Panc1 (cell line): ENCODE results near the gene ADARB2. TPM values are rescaled to one million over a fixed set of nuclear protein-coding genes. Genes with fewer than 3 reads are reported as not detected.

Experiments
- ATAC-seq: fragments of 200-7000 bp; cut with Tn5 transposase; 2 replicates; pipeline ENCODE4 v1.9.1; 2020; ENCODE audit warnings: mild to moderate bottlenecking, moderate library complexity
- BruUV-seq: library from RNA; stranded (reverse); fragments of 400-500 nt; replicated peaks from 2 replicates; lab custom pipeline; 2021; lab: Mats Ljungman, UMichigan
- CTCF ChIA-PET: fragments of 300-600 bp; sonication (Branson Sonifier 250); formaldehyde crosslinking; loops from one replicate; lab custom pipeline; 2022; ENCODE audit warnings: antibody characterized with exemption; lab: Charles Lee
- POLR2A ChIA-PET: fragments of 300-600 bp; sonication (Branson Sonifier 250); formaldehyde crosslinking; loops from one replicate; lab custom pipeline; 2022; ENCODE audit warnings: antibody characterized with exemption; lab: Charles Lee
- DNase-seq: peaks from one replicate; pipeline ENCODE4 v3.0.0-alpha.2; 2010; ENCODE audit warnings: low read depth, low spot score
- H3K27ac ChIP-seq: 2 replicates; pipeline ENCODE4 v1.5.1; 2011; ENCODE audit warnings: mild to moderate bottlenecking, low read length, inconsistent platforms
- H3K27me3 ChIP-seq: fragments of 200-500 bp; sonication (Bioruptor generic); 2 replicates; pipeline ENCODE4 v1.6.0; 2014; ENCODE audit warnings: low read length, inconsistent platforms; ENCODE audit not compliant: control insufficient read depth, insufficient read depth
- H3K36me3 ChIP-seq: fragments of 200-500 bp; sonication (Bioruptor generic); 2 replicates; pipeline ENCODE4 v1.5.1; 2014; ENCODE audit warnings: inconsistent platforms, mild to moderate bottlenecking, low read length, moderate library complexity; ENCODE audit not compliant: control insufficient read depth, insufficient read depth
- H3K4me1 ChIP-seq: 2 replicates; pipeline ENCODE4 v1.5.1; 2011; ENCODE audit warnings: inconsistent platforms, mild to moderate bottlenecking, low read length, moderate library complexity; ENCODE audit not compliant: control insufficient read depth, insufficient read depth
- H3K4me3 ChIP-seq, 2 experiments: 2 replicates each; pipeline ENCODE4 v1.5.1; 2011 to 2012; ENCODE audit warnings: low read depth in 2 of 2, low read length in 2 of 2, mild to moderate bottlenecking in 2 of 2, inconsistent platforms in 1 of 2, moderate library complexity in 1 of 2
- H3K9me3 ChIP-seq: fragments of 200-500 bp; sonication (Bioruptor generic); 2 replicates; pipeline ENCODE4 v1.5.1; 2014; ENCODE audit warnings: low read depth, mild to moderate bottlenecking, inconsistent platforms, low read length, moderate library complexity; ENCODE audit not compliant: control insufficient read depth, insufficient read depth
- CTCF ChIP-seq: fragments of 450-650 bp; IDR thresholded peaks from 2 replicates; pipeline ENCODE4 v1.5.1; 2017; ENCODE audit warnings: mild to moderate bottlenecking
- POLR2AphosphoS5 ChIP-seq: IDR thresholded peaks from 2 replicates; pipeline ENCODE4 v1.6.1; 2012; ENCODE audit warnings: mild to moderate bottlenecking, low read depth, low read length, moderate library complexity
- REST ChIP-seq, 2 experiments: IDR thresholded peaks; 2 replicates each; pipeline ENCODE4 v1.6.1; 2011 to 2012; ENCODE audit warnings: low read depth in 2 of 2, control low read depth in 1 of 2, low read length in 1 of 2, mild to moderate bottlenecking in 1 of 2, moderate library complexity in 1 of 2; ENCODE audit not compliant: insufficient read depth in 1 of 2
- SIN3A ChIP-seq: IDR thresholded peaks from 2 replicates; pipeline ENCODE4 v1.6.1; 2012; ENCODE audit warnings: low read depth, mild to moderate bottlenecking, low read length, moderate library complexity, borderline replicate concordance; ENCODE audit not compliant: insufficient read depth
- TCF7L2 ChIP-seq: IDR thresholded peaks from 2 replicates; pipeline ENCODE4 v1.6.1; 2011; ENCODE audit warnings: mild to moderate bottlenecking, low read depth, low read length, inconsistent platforms
- in situ Hi-C: cut with HindIII; loops from 2 replicates; pipeline ENCODE4 v1.10.0; 2016; ENCODE audit warnings: low sequenced_read_pairs, low pct_unique_long_range_greater_than_20kb
- intact Hi-C: fragments of 100-400 bp; cut with micrococcal nuclease; formaldehyde crosslinking; loops from one replicate; pipeline ENCODE4 v1.10.0; 2022; ENCODE audit not compliant: unreplicated experiment
- total RNA-seq: library from RNA; stranded (reverse); gene quantifications from one replicate; pipeline ENCODE4 v1.2.1, GENCODE V29; 2021; ENCODE audit not compliant: unreplicated experiment

ADARB2 gene
- total RNA-seq, 1 experiment from 2014 or later = 0.31 TPM

DNA sequence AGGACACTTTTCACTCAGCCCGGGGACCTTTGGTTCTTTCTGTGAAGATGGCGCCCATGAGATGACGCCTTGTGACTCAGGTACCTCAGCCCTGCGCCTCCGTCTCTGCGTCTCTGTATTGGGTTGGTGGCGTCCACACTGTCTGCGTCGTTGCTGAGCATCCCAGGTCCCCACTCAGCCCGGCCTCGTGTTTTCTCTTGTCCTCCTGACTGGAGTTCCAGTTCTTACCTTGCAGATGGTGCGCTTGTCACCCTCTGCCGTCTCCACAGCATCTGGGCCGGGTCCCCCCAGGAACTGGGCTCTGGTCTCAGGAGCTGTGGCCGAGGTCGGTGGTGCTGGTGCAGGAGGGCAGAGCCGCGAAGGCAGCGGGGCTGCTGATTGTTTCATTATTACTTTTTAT, 530.7 kb downstream of the ADARB2 start:
- no peak for TF ChIP-seq CTCF
- TF ChIP-seq REST (IDR thresholded peaks at IDR 0.05; ENCODE audit: insufficient read depth in 1 of 2, low read depth in 2 of 2, low read length in 1 of 2) = no peak
- no peak for TF ChIP-seq POLR2AphosphoS5
- no peak for TF ChIP-seq SIN3A
- TF ChIP-seq TCF7L2 = no peak
- H3K4me1 ChIP-seq = no peaks in the 10 kb centered on the region
- H3K27me3 ChIP-seq = no peaks in the 10 kb centered on the region
- H3K36me3 ChIP-seq = no peaks in the 10 kb centered on the region
- ATAC-seq (no peak), DNase-seq (no peak)
- in situ Hi-C loops (no loop called here), intact Hi-C loops (no loop called here)
- no peak overlapping the region for H3K4me3 ChIP-seq
- CTCF ChIA-PET = no interaction called here
- POLR2A ChIA-PET = no interaction called here
- BruUV-seq = no TSS peak
- no peak overlapping the region for H3K27ac ChIP-seq
- H3K9me3 ChIP-seq = no peaks in the 10 kb centered on the region

GRCh38 chr10:1206101-1206500, 531.2 kb downstream of the ADARB2 start:
- no peak overlapping the region for H3K27ac ChIP-seq
- no peak overlapping the region for H3K4me3 ChIP-seq
- POLR2A ChIA-PET = no interaction called here
- DNase-seq (no peak), ATAC-seq (no peak)
- in situ Hi-C loops = no loop called here
- H3K27me3 ChIP-seq = peaks cover under 1% of the 10 kb centered on the region; the same call in 1 of the 2 replicates
- no peaks in the 10 kb centered on the region for H3K9me3 ChIP-seq
- H3K36me3 ChIP-seq = no peaks in the 10 kb centered on the region
- intact Hi-C loops = no loop called here
- H3K4me1 ChIP-seq = no peaks in the 10 kb centered on the region
- TF ChIP-seq SIN3A = no peak
- no peak for TF ChIP-seq POLR2AphosphoS5
- TF ChIP-seq TCF7L2 = no peak
- no peak for TF ChIP-seq REST (IDR thresholded peaks at IDR 0.05; ENCODE audit: insufficient read depth in 1 of 2, low read depth in 2 of 2, low read length in 1 of 2)
- TF ChIP-seq CTCF = no peak
- CTCF ChIA-PET = no interaction called here
- no TSS peak for BruUV-seq
